Endothelial cell (in vitro differentiated cells): ENCODE measurements around the gene ZDHHC12. TPM values are rescaled to one million over a fixed set of nuclear protein-coding genes. Genes with fewer than 3 reads are reported as not detected.
A peak's percentile ranks its signal among the peaks of the same experiment; 100 is the strongest.

Source experiments
- DNase-seq: peaks from one replicate; pipeline ENCODE4 v3.0.0; 2021; ENCODE audit warnings: low spot score
- H3K27ac Mint-ChIP-seq: one replicate; pipeline ENCODE4 v1.8.0; 2021; ENCODE audit warnings: mixed read lengths, inconsistent platforms; ENCODE audit not compliant: unreplicated experiment
- H3K27me3 Mint-ChIP-seq: one replicate; pipeline ENCODE4 v1.8.0; 2021; ENCODE audit warnings: mild to moderate bottlenecking, moderate library complexity, mixed read lengths, inconsistent platforms; ENCODE audit not compliant: unreplicated experiment
- H3K36me3 Mint-ChIP-seq: one replicate; pipeline ENCODE4 v1.8.0; 2021; ENCODE audit warnings: mild to moderate bottlenecking, low read depth, mixed read lengths, inconsistent platforms; ENCODE audit not compliant: unreplicated experiment
- H3K4me1 Mint-ChIP-seq: one replicate; pipeline ENCODE4 v1.8.0; 2021; ENCODE audit warnings: mild to moderate bottlenecking, mixed read lengths, inconsistent platforms; ENCODE audit not compliant: unreplicated experiment
- H3K4me3 Mint-ChIP-seq: one replicate; pipeline ENCODE4 v1.8.0; 2021; ENCODE audit warnings: mild to moderate bottlenecking, mixed read lengths, inconsistent platforms; ENCODE audit not compliant: unreplicated experiment
- H3K9me3 Mint-ChIP-seq: one replicate; pipeline ENCODE4 v1.8.0; 2021; ENCODE audit warnings: mixed read lengths, inconsistent platforms; ENCODE audit not compliant: unreplicated experiment
- total RNA-seq: library from RNA; stranded (reverse); fragmentation: NEBNext Ultra II Directional; extraction: Animal tissue kit (Norgen Biotek cat#: 25700); gene quantifications from one replicate; pipeline ENCODE4 v1.2.1, GENCODE V29; 2021; ENCODE audit not compliant: unreplicated experiment
- TF ChIP-seq, protein P1 (sequence below): fragments of 200-600 bp; sonication (generic); IDR thresholded peaks from one replicate; pipeline ENCODE4 v1.5.0; 2021; ENCODE audit warnings: antibody characterized with exemption; ENCODE audit not compliant: unreplicated experiment

Gene ZDHHC12
- total RNA-seq, 1 donor from 2014 or later, result 42.1 TPM

DNA sequence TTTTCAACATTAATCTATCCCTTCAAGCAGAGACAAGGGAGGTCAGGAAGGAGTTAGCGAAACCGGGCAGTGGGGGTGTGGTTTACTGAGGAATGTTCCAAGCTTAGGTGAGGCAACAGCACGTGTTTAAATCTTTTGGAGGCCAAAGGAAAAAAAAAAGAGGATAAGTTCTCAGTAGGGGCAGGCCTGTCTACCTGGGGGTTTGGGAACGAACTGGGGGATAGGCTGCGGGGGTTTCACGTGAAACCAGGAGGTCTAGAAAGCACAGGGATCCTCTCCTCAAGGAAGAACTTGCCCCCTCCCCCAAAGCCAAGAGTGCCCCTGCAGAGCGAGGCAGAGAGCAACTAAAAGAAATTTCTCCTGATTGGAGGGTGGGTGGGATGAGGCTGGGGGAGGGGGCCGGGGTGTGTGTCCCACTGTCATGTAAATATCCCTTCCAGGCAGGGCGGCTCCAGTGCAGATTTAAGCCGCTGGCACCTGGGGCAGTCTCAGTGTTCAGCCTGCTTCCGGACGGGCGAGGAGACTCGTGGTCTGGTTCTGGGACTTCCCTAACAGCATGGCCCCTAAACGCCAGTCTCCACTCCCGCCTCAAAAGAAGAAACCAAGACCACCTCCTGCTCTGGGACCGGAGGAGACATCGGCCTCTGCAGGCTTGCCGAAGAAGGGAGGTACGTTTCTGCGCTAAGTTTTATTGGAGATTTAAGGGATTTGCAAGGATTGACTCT is 40.4 kb downstream of the ZDHHC12 start:
- DNase-seq, result no peak
- TF ChIP-seq, protein P1, sequence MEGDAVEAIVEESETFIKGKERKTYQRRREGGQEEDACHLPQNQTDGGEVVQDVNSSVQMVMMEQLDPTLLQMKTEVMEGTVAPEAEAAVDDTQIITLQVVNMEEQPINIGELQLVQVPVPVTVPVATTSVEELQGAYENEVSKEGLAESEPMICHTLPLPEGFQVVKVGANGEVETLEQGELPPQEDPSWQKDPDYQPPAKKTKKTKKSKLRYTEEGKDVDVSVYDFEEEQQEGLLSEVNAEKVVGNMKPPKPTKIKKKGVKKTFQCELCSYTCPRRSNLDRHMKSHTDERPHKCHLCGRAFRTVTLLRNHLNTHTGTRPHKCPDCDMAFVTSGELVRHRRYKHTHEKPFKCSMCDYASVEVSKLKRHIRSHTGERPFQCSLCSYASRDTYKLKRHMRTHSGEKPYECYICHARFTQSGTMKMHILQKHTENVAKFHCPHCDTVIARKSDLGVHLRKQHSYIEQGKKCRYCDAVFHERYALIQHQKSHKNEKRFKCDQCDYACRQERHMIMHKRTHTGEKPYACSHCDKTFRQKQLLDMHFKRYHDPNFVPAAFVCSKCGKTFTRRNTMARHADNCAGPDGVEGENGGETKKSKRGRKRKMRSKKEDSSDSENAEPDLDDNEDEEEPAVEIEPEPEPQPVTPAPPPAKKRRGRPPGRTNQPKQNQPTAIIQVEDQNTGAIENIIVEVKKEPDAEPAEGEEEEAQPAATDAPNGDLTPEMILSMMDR, result no peak
- Mint-ChIP-seq H3K9me3 (no peaks in the 10 kb centered on the region), H3K27me3 (peaks cover 7% of the 10 kb centered on the region), H3K4me3 (peak overlapping the region; percentile 94), H3K36me3 (peaks cover 3% of the 10 kb centered on the region), H3K4me1 (peaks cover 32% of the 10 kb centered on the region), H3K27ac (peak overlapping the region; percentile 57)

DNA sequence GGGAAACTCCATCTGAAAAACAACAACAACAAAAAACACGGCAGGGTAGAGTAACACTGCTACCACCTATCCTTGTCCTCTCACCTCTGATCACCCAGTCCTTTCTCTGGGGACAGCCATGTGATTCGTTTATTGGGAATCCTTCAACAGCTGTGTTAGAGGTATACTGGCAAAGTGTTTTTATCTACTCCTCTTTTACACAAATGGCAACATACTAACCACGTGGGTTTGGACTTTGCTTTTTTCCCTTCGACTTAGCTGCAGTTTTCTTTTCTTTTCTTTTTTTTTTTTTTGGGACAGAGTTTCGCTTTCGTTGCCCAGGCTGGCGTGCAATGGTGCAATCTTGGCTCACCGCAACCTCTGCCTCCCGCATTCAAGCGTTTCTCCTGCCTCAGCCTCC is 46.1 kb downstream of the ZDHHC12 start:
- no peak for DNase-seq
- TF ChIP-seq, protein P1, result no peak
- H3K36me3 Mint-ChIP-seq, result no peaks in the 10 kb centered on the region
- no peaks in the 10 kb centered on the region for H3K9me3 Mint-ChIP-seq
- no peaks in the 10 kb centered on the region for H3K4me1 Mint-ChIP-seq
- no peak overlapping the region for H3K4me3 Mint-ChIP-seq
- no peaks in the 10 kb centered on the region for H3K27me3 Mint-ChIP-seq
- no peak overlapping the region for H3K27ac Mint-ChIP-seq

DNA sequence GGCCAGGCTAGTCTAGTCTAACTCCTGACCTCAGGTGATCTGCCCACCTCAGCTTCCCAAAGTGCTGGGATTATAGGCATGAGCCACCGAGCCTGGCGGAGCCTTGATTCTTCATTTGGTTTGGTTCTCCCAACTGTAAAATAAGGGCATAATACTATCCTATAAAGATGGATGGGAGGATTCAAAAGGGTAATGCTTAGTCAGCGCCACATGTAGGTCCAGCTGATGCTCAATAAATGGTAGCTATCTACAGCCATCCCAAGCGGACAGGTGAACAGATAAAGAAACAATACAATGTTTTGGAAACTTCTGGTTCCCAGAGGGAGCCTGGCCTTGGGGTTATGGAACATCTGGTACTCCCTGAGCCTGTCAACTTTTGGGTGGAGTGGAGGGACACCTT is 48.5 kb downstream of the ZDHHC12 start:
- Mint-ChIP-seq H3K27me3 (no peaks in the 10 kb centered on the region), H3K9me3 (no peaks in the 10 kb centered on the region), H3K4me1 (no peaks in the 10 kb centered on the region), H3K4me3 (no peak overlapping the region), H3K27ac (no peak overlapping the region), H3K36me3 (no peaks in the 10 kb centered on the region)
- TF ChIP-seq, protein P1, result no peak
- DNase-seq, result no peak

Other genes with a start within 250 kb of the ZDHHC12 start
- 17.5 TPM for gene GLE1, start 219.4 kb downstream of the ZDHHC12 start, total RNA-seq
- gene SPTAN1, start 171.5 kb downstream of the ZDHHC12 start, total RNA-seq, result 810 TPM
- gene DYNC2I2, start 67.3 kb downstream of the ZDHHC12 start, total RNA-seq, result 35.4 TPM
- 420 TPM for gene SET, start 34.9 kb downstream of the ZDHHC12 start, total RNA-seq
- gene PKN3, start 21.6 kb downstream of the ZDHHC12 start, total RNA-seq, result 14.7 TPM
- gene ZER1, start 47.8 kb upstream of the ZDHHC12 start, total RNA-seq, result 29.2 TPM
- gene TBC1D13, start 63.1 kb upstream of the ZDHHC12 start, total RNA-seq, result 58.8 TPM
- 8.1 TPM for gene ENDOG, start 94.4 kb upstream of the ZDHHC12 start, total RNA-seq
- gene SPOUT1, start 105.7 kb upstream of the ZDHHC12 start, total RNA-seq, result 62.1 TPM
- 3.3 TPM for gene KYAT1, start 157.8 kb upstream of the ZDHHC12 start, total RNA-seq
- gene LRRC8A, start 158.0 kb upstream of the ZDHHC12 start, total RNA-seq, result 54.3 TPM
- 10.3 TPM for gene PHYHD1, start 196.9 kb upstream of the ZDHHC12 start, total RNA-seq
- 18.2 TPM for gene DOLK, start 223.5 kb upstream of the ZDHHC12 start, total RNA-seq
- 44.0 TPM for gene NUP188, start 223.6 kb upstream of the ZDHHC12 start, total RNA-seq